Retinal pigment epithelial cell (primary cell): ENCODE results near the gene CCDC47.

Source experiments
- DNase-seq: peaks from one replicate; pipeline ENCODE4 v3.0.0-alpha.2; 2010; ENCODE audit warnings: low read depth
- H3K4me3 ChIP-seq: 2 replicates; pipeline ENCODE4 v1.5.1; 2011; ENCODE audit warnings: mild to moderate bottlenecking, low read length, control low read depth, moderate library complexity
- TF ChIP-seq, protein P1 (sequence below): conservative IDR thresholded peaks from 2 replicates; pipeline ENCODE4 v1.5.1; 2011; ENCODE audit warnings: low read depth, low read length, control low read depth, inconsistent platforms

The CCDC47 gene

DNA sequence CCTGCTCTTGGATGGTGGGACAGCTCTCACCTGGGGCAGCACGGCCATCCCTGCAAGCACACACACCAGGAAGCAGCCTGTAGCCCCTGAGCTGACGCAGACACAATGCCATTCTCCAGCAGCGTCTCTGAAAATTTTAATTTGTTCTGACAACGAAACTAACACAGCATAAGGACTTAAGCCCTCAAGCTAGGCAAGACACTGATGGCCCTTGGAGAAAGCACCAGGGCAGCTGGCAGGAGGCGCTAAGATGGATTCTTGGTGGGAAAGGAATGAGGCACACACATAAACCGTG is 70.7 kb downstream of the CCDC47 start:
- TF ChIP-seq, protein P1, sequence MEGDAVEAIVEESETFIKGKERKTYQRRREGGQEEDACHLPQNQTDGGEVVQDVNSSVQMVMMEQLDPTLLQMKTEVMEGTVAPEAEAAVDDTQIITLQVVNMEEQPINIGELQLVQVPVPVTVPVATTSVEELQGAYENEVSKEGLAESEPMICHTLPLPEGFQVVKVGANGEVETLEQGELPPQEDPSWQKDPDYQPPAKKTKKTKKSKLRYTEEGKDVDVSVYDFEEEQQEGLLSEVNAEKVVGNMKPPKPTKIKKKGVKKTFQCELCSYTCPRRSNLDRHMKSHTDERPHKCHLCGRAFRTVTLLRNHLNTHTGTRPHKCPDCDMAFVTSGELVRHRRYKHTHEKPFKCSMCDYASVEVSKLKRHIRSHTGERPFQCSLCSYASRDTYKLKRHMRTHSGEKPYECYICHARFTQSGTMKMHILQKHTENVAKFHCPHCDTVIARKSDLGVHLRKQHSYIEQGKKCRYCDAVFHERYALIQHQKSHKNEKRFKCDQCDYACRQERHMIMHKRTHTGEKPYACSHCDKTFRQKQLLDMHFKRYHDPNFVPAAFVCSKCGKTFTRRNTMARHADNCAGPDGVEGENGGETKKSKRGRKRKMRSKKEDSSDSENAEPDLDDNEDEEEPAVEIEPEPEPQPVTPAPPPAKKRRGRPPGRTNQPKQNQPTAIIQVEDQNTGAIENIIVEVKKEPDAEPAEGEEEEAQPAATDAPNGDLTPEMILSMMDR = no peak
- H3K4me3 ChIP-seq = no peak overlapping the region
- DNase-seq = no peak

- H3K4me3 ChIP-seq = no peak overlapping the region
- DNase-seq = no peak
- TF ChIP-seq, protein P1 = no peak
Observed at GRCh38 chr17:63701868-63702720, 71.3 kb downstream of the CCDC47 start.

GRCh38 chr17:63701456-63701820 is 72.0 kb downstream of the CCDC47 start:
- TF ChIP-seq, protein P1 = no peak
- H3K4me3 ChIP-seq = no peak overlapping the region
- no peak for DNase-seq

DNA sequence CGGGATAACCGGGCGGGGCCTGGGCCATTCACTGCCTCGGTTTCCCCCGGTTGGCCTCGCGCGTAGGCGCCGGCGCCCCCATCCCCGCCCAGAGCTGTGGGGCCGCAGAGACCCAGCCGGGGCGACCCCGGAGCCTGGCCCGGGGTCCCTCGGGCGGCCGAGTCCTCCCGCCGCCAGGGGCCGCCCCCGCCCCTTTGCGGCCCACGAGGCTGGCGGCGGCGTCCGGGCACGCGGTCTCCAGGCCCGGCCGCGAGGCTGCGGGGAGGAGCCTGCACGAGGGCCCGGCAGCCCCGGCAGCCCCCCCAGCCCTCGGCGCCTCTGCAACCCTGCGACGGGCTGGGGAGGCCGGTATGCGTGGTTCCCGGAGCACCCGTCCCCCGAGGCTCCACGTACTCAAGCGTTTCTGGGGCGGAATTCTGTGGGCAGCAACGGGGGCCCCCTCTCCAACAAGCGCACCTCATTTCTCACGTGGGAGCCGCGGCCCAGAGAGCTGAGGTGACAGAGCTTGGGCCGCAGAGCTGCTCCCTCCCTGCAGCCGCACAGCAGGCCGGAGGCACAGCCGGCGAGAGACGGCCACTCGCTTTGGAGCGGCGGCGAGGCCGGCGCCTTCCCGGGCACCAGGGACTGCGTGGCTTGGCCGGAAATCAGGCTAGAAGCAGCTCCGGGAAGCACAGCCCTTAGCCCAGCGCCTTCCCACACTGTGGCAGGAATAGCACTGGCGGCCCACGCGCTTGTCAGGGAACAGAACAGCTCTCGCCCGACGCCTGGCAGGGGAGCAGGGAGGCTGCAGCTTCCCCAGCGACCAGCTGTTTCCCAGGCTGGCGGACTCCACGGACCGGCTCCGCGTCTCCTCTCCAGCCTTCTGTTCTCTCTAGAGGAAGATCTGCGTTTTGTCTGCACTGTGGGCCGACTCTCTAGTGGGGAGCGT is 72.6 kb downstream of the CCDC47 start:
- no peak for DNase-seq
- TF ChIP-seq, protein P1 = no peak
- peak overlapping the region; percentile 36 for H3K4me3 ChIP-seq

DNA sequence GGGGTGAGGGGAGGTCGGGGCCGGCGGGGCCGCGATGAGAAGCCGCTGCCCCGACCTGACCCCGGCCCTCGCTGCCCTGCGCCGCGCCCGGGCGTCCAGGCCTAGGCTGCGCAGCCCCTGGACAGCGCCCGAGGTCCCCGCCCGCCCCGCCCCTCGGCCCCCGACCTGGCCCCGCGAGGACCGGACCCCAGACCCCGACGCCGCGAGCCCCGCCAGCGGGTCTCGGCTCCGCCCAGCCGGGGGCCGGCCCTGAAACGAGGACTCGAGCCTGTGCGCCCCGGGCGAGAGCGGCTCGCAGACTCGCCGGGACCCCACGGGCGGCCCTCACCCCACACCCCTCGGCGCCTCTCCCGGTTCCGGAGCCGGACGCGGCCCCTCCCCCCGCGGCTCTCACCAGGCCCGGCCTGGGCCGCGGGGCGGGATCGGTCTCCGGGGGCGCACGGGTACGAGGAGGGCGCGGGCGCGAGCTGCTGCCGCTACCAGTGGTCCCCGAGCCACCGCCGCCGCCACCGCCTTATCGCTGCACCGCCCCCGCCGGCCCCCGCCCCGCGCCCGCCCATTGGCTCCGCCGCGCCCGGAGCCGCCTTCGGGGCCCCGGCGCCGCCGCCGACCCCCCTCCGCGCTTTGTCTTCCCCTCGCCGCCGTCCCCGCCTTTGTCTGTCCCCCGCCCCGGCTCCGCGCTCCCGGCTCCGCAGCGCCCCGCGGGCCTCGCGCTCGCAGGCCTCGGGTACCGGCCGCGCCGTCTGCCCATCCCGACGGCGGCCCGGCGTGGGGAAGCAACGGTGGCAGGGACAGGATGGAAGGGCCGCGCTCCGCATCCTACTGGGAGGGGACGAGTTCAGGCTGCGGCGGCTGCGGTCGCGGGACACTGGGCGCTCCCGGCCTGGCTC is 73.5 kb downstream of the CCDC47 start, which contains the start of gene LIMD2:
Gene LIMD2, minus strand, starts transcription at position 488 of the 890 bp plus-strand sequence. CDS start 827 bp downstream, outside the sequence.
- H3K4me3 ChIP-seq = peak within 1 kb of the TSS; percentile 49
- TF ChIP-seq, protein P1 = no peak
- no peak for DNase-seq

DNA sequence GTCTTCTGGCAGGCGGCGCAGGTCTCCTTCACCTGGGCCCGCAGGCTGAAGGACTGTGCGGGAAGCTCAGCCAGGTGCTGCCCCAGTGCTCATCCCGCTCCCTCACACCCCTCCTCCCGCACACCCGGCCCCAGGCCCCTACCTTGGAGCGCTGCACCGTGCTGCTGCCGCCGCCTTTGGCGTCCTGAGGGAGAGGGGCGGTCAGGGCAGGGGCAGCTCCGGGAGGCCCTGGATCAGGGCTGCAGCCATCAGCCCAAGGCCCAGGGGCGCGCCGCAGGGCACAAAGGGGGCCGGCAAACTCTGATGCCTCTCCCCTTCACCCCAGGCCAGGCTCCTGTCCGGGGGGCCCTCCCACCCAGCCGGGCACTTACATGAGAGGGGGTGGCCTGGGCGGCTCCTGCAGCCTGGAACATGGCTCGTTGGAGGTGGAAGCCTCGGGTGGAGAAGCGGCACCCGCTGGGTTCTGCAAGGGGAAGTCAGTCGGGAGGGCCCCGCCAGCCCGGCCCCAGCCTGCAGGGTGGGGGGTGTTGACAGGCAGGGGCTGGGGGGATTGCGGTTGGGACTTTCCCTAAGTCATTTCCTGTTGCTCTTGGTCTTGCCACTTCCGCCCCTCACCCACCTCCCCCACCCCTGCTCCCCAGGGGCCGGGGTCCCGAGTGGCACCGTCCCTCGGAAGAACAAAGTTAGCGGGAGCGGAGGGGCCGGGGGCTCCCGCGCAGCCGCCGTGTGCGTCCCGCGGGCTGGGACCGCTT is 74.3 kb downstream of the CCDC47 start:
- DNase-seq = no peak
- TF ChIP-seq, protein P1 = no peak

More for the DNA sequence above, 74.3 kb downstream of the CCDC47 start:
- H3K4me3 ChIP-seq = peak overlapping the region; percentile 49
